ENCODE measurements around the gene ZC3H6. TPM values are rescaled to one million over a fixed set of nuclear protein-coding genes. Genes with fewer than 3 reads are reported as not detected.

ZC3H6 gene
- total RNA-seq, 2 donors from 2014 or later: 6.9 to 10.6 TPM

- Histone ChIP-seq H3K4me1 (ENCODE audit: control insufficient read depth in 1 of 2, low read depth in 2 of 2) (peaks cover 24 to 55% of the 10 kb centered on the region in 2 donors), H3K27ac (peak overlapping the region; percentile 7 to 80), H3K4me3 (no peak overlapping the region), H3K36me3 (no peaks in the 10 kb centered on the region), H3K27me3 (replicated peaks; ENCODE audit: insufficient read depth) (no peaks in the 10 kb centered on the region), H3K9me3 (no peaks in the 10 kb centered on the region)
- ATAC-seq (ENCODE audit: insufficient number of reproducible peaks, low FRiP score, low read depth): no peak
- no peak for TF ChIP-seq CTCF (IDR thresholded peaks at IDR 0.05)
- DNase-seq (ENCODE audit: low spot score): no peak
These were observed 26.6 kb downstream of the ZC3H6 start for GRCh38 chr2:112301973-112302372.

GRCh38 chr2:112304298-112304941 lies 29.0 kb downstream of the ZC3H6 start:
- Histone ChIP-seq H3K27ac (peak overlapping the region; percentile 67 to 80), H3K36me3 (peaks cover 4% of the 10 kb centered on the region), H3K27me3 (replicated peaks; ENCODE audit: insufficient read depth) (no peaks in the 10 kb centered on the region), H3K4me1 (ENCODE audit: control insufficient read depth in 1 of 2, low read depth in 2 of 2) (peaks cover 24 to 55% of the 10 kb centered on the region in 2 donors), H3K9me3 (no peaks in the 10 kb centered on the region), H3K4me3 (peak overlapping the region; percentile 36)
- no peak for TF ChIP-seq CTCF (IDR thresholded peaks at IDR 0.05)
- ATAC-seq (ENCODE audit: insufficient number of reproducible peaks, low FRiP score, low read depth) (peak; percentile 52), DNase-seq (ENCODE audit: low spot score) (no peak)

- H3K9me3 ChIP-seq: no peaks in the 10 kb centered on the region
- ATAC-seq (ENCODE audit: insufficient number of reproducible peaks, low FRiP score, low read depth): no peak
- peaks cover 4% of the 10 kb centered on the region for H3K36me3 ChIP-seq
- no peak for DNase-seq (ENCODE audit: low spot score)
- H3K4me1 ChIP-seq (ENCODE audit: control insufficient read depth in 1 of 2, low read depth in 2 of 2): peaks cover 24 to 55% of the 10 kb centered on the region in 2 donors
- no peak overlapping the region for H3K4me3 ChIP-seq
- no peak for TF ChIP-seq CTCF (IDR thresholded peaks at IDR 0.05)
- H3K27ac ChIP-seq: peak overlapping the region; percentile 67 to 80
- no peaks in the 10 kb centered on the region for H3K27me3 ChIP-seq (replicated peaks; ENCODE audit: insufficient read depth)
These were observed 29.7 kb downstream of the ZC3H6 start for GRCh38 chr2:112305132-112305531.

GRCh38 chr2:112310906-112311305 lies 35.5 kb downstream of the ZC3H6 start:
- Histone ChIP-seq H3K36me3 (peaks cover 10% of the 10 kb centered on the region), H3K4me1 (ENCODE audit: control insufficient read depth in 1 of 2, low read depth in 2 of 2) (peaks cover 0 to 3% of the 10 kb centered on the region in 2 donors), H3K27ac (no peak overlapping the region), H3K9me3 (no peaks in the 10 kb centered on the region), H3K4me3 (no peak overlapping the region), H3K27me3 (replicated peaks; ENCODE audit: insufficient read depth) (no peaks in the 10 kb centered on the region)
- no peak for TF ChIP-seq CTCF (IDR thresholded peaks at IDR 0.05)
- DNase-seq (ENCODE audit: low spot score) (no peak), ATAC-seq (ENCODE audit: insufficient number of reproducible peaks, low FRiP score, low read depth) (no peak)

- peaks cover 10% of the 10 kb centered on the region for H3K36me3 ChIP-seq
- no peak overlapping the region for H3K4me3 ChIP-seq
- H3K4me1 ChIP-seq (ENCODE audit: control insufficient read depth in 1 of 2, low read depth in 2 of 2): peaks cover 0 to 4% of the 10 kb centered on the region in 2 donors
- no peak for DNase-seq (ENCODE audit: low spot score)
- no peak for ATAC-seq (ENCODE audit: insufficient number of reproducible peaks, low FRiP score, low read depth)
- no peak overlapping the region for H3K27ac ChIP-seq
- no peaks in the 10 kb centered on the region for H3K27me3 ChIP-seq (replicated peaks; ENCODE audit: insufficient read depth)
- TF ChIP-seq CTCF (IDR thresholded peaks at IDR 0.05): no peak
- H3K9me3 ChIP-seq: no peaks in the 10 kb centered on the region
These were observed 36.5 kb downstream of the ZC3H6 start for GRCh38 chr2:112311932-112312331.

All from thoracic aorta (tissue), 2 donors.